Measurements from ENCODE around the gene DPM2.
A peak's percentile ranks its signal among the peaks of the same experiment; 100 is the strongest.

Gene DPM2

DNA sequence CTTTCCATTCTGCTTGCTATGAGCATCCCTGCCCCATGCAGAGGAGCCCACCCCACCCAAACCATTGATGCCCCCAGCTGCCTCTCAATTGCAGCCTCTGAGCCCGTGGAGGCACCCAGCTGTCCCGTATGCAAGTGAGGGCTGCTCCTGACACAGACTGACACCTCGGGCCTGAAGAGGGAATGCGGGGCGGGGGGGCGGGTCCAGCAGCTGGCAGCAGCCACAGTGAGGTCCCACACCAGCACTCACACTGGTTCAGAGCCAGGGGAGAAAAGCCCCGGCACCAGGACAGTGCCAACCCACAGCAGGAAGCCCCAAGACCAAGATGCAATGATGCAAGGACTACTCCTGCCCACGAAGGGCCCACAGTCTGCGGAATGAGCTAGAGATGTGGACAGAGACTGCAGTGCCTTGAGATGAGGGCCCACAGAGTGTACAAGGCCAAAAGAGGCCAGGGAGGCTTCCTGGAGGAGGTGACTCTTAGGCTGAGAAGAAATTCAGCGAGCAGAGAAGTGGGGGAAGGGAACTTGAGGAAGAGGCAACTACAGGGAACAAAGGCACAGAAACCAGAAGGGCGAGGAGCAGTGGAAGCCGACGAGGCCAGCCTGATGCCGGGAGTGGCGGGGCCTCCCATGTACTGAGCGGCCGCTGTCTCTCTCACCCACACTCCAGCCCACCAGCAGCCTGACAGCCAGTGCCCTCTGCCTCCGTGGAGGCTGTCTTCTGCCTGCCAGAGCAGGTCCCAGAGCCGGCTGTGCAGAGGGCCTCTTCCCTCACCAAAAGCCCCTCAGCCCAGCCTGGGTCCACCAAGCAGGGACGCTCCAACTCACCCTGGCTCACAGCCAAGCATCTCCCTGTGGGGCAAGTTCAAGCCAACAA is 33.9 kb upstream of the DPM2 start:
- peak overlapping the region; percentile 15 for H3K4me3 ChIP-seq (ENCODE audit: low read depth, low read length)
- TF ChIP-seq, protein P1, sequence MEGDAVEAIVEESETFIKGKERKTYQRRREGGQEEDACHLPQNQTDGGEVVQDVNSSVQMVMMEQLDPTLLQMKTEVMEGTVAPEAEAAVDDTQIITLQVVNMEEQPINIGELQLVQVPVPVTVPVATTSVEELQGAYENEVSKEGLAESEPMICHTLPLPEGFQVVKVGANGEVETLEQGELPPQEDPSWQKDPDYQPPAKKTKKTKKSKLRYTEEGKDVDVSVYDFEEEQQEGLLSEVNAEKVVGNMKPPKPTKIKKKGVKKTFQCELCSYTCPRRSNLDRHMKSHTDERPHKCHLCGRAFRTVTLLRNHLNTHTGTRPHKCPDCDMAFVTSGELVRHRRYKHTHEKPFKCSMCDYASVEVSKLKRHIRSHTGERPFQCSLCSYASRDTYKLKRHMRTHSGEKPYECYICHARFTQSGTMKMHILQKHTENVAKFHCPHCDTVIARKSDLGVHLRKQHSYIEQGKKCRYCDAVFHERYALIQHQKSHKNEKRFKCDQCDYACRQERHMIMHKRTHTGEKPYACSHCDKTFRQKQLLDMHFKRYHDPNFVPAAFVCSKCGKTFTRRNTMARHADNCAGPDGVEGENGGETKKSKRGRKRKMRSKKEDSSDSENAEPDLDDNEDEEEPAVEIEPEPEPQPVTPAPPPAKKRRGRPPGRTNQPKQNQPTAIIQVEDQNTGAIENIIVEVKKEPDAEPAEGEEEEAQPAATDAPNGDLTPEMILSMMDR (IDR thresholded peaks at IDR 0.05; ENCODE audit: borderline replicate concordance, insufficient read depth, low read depth, low read length) = no peak

DNA sequence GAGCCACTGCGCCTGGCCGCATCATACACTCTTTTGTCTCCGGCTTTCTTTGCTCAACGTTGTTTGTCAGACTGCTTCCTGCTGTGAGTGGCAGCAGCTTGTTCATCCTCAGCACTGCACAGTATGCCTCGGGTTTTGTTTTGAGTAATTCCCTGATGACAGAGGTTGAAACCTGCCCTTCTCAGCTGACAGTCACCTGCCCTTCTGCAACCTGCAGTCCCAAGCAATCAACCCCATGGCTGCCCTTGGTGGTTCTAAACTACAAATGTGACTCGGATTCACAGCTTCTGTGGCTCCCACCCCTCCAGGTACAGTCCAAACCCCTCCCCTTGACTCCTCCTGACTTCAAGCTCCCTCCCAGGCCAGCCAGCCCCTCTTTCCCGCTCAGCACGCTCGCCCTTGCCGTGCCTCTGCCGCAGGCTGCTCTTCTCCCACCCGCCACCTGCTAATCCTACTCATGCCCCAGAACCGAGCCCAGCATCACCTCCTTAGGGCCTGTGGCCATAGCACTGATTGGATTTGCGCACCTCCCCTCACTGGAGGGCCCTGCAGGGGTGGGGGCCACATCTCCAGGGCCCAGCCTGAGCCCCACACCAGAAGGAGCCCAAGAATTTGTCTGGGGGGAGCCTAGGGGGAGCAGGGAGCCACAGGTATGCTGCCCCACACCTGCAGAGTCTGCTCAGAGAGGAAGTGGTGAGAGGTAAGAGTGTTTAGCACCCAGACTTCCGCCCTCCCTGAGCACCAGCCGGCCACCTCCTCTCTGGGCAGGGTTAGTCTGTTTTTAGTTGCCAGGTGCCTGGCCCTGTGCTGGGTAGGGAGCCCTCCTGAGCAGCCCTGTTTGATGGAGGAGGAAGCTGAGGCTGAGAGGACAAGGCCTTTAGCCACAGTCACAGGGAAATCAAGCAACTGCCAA is 33.0 kb upstream of the DPM2 start:
- H3K4me3 ChIP-seq (ENCODE audit: low read depth, low read length) = no peak overlapping the region
- TF ChIP-seq, protein P1 (IDR thresholded peaks at IDR 0.05; ENCODE audit: borderline replicate concordance, insufficient read depth, low read depth, low read length) = no peak

DNA sequence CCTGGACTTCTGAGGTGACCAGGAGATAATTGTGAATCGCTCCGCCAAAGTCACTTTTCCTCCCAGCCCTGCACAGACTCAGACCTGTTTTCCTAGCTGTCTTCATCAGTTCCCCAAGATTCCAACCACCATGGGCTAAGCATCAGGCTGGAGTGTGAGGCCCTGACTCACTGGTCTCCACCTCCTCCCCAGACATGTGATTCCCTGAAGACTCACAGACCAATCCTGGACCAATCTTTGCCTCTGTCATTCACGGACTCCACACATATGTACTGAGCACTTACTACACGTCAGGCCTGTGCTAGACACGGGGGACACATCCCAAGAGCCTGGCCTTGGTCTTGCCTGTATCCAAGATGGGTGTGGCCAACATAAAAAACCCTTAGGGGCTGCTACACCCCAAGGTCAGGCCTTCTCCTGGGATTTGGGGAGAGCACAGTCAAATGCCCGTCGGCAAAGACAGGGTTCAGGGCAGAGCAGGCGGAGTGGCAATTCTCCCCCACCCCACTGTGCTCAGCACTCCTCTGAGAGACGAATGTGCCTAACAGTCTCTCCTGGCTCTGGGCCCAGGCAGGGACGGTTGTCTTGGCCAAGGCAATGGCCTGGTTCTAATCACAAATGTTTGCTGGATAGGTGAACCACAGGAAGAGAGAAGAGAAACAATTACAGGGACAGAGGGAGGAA is 31.2 kb upstream of the DPM2 start:
- no peak overlapping the region for H3K4me3 ChIP-seq (ENCODE audit: low read depth, low read length)
- TF ChIP-seq, protein P1 (IDR thresholded peaks at IDR 0.05; ENCODE audit: borderline replicate concordance, insufficient read depth, low read depth, low read length) = no peak

DNA sequence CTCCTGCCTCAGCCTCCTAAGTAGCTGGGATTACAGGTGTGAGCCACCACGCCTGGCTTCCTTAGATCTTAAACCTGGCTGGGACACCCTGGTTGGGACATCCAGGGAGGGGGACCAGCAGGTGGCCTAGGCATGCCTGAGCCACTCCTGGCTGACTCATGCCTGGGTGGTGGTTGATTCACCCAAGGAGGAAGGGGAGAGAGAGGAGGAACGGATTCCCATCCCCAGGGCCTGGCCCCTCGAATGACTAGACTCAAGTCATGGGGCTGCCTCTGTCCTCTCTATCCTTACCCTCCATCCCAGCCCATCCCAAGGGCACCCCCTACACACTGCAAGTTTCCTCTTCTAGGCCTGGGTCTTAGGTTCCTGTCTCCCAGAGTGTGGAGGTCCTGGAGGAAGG is 30.4 kb upstream of the DPM2 start:
- H3K4me3 ChIP-seq (ENCODE audit: low read depth, low read length) = no peak overlapping the region
- TF ChIP-seq, protein P1 (IDR thresholded peaks at IDR 0.05; ENCODE audit: borderline replicate concordance, insufficient read depth, low read depth, low read length) = no peak

DNA sequence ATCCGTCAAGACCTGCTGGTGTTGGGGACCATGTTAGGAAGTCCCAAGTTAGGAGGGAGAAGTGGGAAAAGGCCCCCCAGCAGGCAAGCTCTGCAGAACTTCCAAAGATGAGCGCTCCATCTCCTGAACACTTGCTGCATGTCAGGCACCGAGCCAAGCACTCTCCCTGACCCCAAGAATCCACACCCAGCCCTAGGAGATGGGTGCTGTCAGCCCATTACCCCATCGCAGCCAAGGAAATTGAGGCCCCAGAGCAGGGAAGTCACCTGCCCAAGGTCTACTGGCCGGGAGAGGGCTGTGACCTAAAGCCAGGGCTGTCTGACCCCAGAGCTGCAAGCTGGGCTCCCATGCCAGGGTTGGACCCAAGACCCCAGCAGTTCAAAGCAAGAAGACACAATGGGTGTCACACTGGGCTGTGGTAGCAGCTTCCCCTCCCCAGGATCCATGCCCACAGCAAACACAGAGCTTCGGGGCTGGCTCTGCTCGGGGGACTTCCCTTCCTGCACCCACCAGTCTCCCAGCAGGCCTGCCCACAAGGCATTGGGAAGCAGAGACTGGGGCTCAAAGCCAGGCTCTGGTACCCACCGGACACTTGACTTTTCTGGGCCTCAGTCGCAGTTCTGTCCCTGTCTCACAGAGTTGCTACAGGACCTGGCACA is 29.6 kb upstream of the DPM2 start:
- H3K4me3 ChIP-seq (ENCODE audit: low read depth, low read length) = no peak overlapping the region

More for the DNA sequence above, 29.6 kb upstream of the DPM2 start:
- TF ChIP-seq, protein P1 (IDR thresholded peaks at IDR 0.05; ENCODE audit: borderline replicate concordance, insufficient read depth, low read depth, low read length) = no peak
